Measurements from ENCODE around the gene FLYWCH2.
"Not testable (repeated sequence)": the region's sequence is repeated elsewhere in the genome, so short reads cannot be mapped to it uniquely, and the experiment has no call there.

FLYWCH2 gene

DNA sequence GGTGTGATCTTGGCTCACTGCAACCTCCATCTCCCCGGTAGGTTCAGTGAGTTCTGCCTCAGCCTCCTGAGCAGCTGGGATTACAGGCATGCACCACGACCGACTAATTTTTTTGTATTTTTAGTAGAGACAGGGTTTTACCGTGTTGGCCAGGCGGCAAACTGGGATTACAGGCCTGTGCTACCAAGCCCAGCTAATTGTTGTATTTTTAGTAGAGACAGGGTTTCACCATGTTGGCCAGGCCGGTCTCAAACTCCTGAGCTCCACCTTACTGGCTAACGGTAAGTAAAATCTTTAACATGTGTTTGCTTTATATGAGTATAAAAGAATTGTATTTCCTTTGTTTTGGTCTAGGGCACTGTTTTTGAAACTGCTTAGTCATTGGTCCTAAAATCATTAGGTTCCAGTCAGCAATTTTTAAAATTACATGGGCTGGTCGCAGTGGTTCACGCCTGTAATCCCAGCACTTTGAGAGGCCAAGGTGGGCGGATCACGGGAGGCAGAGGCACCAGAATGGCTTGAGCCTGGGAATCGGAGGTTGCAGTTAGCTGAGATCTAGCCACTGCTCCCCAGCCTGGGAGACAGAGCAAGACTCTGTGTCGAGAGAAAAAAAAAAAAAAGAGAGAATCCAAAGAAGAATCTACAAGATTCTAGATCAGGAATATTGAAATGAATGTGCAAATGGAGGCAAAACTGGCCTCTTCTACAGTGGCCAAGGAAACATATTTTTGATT lies 32.3 kb downstream of the FLYWCH2 start:
- peak; percentile 35 for DNase-seq

DNA sequence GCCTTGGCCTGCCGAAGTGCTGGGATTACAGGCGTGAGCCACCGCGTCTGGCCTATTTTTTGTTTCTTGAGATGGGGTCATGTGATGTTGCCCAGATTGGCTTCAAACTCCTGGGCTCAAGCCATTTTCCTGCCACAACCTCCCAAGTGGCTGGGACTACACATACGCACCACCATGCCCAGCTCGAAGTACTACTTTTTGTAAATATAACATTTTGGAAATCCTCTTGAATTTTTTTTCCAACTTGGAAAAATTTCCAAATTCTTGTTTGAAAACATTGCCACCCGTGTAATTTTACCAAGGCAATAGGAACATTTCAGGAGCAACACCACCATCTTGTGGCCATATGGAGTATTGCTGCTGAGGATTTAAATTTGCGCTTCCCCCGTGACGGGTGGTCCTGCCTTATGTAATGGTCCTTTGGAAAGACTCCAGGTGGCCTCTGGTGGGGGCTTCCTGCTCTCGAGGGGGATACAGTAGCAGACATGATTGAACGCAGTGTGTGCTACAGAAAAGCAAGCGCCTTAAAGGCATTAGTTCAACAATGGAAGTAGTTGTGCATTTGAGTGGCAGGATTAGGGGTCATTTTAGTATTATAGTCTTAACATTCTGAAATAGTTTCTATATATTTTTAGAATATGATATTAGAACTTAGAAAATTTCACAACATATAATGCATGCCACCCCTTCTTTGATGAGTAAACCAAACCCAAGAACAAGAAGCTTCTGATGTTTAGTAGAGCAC lies 36.7 kb downstream of the FLYWCH2 start:
- peak; percentile 63 for DNase-seq

DNA sequence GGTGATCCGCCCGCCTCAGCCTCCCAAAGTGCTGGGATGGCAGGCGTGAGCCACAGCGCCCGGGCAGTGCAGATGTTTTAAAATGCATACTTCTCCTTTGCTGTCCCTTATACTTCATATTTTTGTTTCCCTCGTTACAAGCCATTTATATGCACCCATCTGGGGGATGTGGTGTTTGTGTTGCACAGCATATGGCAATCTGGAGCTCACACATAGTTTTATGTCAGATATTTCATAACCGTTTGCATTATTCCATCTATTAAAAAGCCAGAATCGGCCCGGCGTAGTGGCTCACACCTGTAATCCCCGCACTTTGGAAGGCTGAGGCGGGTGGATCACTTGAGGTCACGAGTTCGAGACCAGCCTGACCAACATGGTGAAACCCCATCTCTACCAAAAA lies 40.5 kb downstream of the FLYWCH2 start:
- no peak for DNase-seq

DNA sequence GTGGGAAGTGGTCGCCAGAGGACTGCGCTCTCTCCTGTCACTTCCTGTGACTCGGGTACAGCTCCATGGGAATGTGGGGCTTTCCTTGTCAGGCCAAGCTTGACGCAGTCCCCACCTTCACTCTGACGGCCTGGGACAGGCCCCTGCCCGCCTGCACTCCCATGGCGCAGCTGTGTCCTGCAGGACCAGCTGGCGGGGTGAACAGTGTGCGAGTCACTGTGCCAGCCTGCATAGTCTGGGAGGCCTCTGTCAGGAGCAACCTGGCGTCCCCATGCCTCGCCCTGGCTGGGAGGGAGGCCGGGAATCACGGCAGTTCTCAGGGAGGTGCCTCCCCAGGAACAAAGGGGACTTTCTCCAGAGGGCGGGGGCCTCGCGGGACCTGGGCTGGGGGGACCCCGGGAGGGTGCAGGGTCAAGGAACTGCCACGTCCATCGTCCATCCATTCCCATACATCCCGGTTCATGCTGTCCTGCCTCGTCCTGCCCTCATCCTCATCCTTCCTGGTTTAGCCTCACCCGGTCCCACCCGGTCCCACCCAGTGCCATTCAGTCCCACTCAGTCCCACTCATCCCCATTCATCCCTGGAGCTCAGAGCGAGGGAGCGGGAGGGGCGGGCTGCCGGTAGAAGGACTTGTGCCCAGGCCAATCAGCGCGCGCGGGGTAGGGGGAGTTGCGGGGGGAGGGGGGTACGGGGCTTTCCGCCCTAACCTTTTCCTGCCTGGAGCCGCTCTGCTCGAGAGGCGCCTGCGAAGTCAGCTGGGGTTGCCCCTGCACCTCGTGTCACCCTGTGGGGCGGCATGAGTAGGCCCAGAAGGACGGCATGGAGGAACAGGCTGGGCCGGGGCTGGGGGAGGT lies 42.1 kb downstream of the FLYWCH2 start:
- DNase-seq = no peak

DNA sequence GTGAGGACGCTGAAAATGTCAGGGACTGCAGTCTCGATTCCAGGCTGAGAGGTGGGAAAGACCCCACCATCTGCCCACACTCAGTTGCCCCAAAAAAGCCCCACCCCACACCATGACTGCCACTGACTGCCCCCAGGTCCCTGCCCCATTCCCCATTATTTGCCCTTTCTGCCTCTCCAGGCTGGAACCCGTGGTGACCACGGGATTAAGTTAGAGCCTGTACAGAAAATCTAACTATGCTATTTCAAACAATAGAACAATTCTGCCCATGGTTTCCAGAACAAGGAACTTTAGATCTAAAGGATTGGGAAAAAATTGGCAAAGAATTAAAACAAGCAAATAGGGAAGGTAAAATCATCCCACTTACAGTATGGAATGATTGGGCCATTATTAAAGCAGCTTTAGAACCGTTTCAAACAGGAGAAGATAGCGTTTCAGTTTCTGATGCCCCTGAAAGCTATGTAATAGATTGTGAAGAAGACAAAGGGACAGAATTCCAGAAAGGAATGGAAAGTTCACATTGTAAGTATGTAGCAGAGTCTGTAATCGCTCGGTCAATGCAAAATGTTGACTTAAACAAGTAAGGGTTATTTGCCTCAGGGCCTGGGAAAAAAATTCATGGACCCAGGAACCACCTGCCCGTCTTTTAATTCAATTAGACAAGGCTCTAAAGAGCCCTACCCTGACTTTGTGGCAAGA lies 43.1 kb downstream of the FLYWCH2 start:
- DNase-seq = peak; percentile 62

DNA sequence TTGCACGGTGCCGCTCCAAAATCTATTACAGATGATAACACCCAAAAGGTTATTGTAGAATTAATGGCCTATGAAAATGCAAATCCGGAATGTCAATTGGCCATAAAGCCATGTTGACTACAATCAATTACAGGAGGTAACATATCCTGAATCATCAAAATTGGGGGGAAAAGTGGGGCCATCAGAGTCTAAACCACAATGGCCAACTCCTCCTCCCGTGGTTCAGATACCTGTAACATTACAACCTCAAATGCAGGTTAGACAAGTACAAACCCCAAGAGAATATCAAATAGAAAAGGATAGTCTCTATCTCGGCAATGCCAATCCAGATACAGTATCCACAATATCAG lies 43.6 kb downstream of the FLYWCH2 start:
- peak; percentile 49 for DNase-seq

DNA sequence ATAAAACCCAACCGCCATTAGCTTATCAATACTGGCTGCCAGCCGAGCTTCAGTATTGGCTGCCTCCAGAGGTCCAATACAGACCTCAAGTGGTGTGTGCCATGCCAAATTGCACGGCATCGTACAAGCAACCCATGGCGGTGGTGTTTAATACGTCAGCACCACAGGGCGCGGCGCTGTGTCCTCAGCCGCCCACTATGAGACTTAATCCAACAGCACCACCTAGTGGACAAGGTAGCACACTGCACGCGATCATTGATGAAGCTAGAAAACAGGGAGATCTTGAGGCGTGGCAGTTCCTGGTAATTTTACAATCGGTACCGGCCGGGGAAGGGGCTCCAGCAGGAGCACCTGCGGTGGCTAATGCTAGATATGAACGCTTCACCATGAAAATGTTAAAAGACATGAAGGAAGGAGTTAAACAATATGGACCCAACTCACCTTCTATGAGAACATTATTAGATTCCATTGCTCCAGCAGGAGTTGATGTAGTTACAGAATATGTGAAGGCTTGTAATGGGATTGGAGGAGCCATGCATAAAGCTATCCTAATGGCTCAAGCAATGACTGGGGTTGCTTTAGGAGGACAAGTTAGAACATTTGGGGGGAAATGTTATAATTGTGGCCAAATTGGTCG lies 44.1 kb downstream of the FLYWCH2 start:
- DNase-seq = peak; percentile 94

DNA sequence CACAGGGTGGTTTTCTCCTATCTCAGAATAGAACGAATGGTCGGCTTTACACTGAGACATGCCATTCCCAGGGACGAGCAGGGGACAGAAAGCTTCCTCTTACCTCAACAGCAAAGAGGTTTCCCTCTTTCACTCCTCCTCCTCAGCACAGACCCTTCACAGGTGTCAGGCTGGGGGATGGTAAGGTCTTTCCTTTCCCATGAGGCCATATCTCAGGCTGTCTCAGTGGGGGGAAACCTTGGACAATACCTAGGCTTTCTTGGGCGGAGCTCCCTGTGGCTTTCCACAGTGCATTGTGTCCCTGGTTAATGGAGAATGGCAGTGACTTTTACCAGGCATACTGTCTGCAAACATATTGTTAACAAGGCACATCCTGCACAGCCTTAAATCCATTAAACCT lies 45.1 kb downstream of the FLYWCH2 start:
- DNase-seq = peak; percentile 37

DNA sequence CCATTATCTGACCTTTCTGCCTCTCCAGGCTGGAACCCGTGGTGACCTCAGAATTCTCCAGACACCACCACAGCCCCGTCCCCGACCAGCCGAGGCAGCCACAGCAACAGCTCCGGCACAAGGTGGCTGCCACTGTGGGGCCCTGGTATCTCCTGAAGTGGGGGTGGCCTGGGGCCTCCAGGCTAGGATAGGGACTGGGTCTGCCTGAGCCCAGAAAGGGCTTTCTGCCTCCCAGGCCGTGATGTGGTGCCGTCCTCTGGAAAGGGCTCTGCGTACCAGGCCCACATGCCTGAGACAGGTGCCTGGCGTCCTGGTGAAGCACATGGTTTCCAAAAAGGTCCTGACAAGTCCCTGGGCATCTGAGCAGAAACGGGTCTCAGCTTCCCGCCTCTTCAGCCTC lies 45.8 kb downstream of the FLYWCH2 start:
- no peak for DNase-seq

DNA sequence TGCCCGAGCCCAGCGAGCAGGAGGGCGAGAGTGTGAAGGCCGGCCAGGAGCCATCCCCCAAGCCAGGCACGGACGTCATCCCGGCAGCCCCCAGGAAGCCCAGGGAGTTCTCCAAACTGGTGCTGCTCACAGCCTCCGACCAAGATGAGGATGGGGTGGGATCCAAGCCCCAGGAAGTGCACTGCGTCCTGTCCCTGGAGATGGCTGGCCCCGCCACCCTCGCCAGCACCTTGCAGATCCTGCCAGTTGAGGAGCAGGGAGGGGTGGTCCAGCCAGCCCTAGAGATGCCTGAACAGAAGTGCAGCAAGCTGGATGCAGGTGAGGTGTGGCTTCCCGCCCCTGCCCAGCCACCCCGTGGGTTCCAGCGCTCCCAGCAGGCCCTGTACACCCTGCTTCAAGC lies 46.7 kb downstream of the FLYWCH2 start:
- no peak for DNase-seq

DNA sequence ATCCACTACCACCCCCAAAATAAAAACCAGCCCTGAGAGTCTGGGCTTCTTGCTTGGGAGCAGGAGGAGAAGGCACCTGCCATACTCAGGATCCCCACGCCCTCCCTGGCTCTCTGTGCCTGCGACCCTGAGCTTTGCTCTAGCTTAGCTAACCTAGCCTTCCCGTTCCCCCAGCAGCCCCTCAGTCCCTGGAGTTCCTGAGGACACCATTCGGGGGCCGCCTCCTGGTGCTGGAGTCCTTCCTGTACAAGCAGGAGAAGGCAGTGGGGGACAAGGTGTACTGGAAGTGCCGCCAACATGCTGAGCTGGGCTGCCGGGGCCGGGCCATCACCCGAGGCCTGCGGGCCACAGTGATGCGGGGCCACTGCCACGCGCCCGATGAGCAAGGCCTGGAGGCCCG lies 47.2 kb downstream of the FLYWCH2 start:
- no peak for DNase-seq

DNA sequence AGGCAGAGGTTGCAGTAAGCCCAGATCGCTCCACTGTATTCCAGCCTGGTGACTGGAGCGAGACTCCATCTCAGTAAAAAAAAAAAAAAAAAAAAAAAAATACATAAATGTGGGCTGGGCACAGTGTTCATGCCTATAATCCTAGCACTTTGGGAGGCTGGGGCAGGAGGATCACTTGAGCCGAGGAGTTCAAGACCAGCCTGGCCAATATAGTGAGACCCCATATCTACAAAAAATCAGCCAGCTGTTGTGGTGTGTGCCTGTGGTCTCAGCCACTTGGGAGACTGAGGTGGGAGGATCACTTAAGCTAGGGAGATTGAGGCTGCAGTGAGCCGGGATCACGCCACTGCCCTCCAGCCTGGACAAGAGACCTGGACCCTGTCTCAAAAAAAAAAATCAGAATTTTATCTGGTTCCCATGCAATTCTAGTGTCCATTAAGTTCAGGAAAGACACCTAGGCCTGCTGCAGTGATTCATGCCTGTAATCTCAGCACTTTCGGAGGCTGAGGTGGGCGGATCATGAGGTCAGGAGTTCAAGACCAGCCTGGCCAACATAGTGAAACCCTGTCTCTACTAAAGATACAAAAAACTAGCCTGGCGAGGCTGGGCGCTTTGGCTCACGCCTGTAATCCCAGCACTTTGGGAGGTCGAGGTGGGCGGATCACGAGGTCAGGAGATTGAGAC lies 48.4 kb downstream of the FLYWCH2 start:
- DNase-seq = not testable (repeated sequence)

DNA sequence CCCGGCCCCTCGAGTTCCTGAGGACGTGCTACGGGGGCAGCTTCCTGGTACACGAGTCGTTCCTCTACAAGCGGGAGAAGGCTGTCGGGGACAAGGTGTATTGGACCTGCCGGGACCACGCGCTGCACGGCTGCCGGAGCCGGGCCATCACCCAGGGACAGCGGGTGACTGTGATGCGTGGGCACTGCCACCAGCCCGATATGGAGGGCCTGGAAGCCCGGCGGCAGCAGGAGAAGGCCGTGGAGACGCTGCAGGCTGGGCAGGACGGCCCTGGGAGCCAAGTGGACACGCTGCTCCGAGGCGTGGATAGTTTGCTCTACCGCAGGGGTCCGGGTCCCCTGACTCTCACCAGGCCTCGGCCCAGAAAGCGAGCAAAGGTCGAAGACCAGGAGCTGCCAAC lies 50.1 kb downstream of the FLYWCH2 start:
- no peak for DNase-seq

DNA sequence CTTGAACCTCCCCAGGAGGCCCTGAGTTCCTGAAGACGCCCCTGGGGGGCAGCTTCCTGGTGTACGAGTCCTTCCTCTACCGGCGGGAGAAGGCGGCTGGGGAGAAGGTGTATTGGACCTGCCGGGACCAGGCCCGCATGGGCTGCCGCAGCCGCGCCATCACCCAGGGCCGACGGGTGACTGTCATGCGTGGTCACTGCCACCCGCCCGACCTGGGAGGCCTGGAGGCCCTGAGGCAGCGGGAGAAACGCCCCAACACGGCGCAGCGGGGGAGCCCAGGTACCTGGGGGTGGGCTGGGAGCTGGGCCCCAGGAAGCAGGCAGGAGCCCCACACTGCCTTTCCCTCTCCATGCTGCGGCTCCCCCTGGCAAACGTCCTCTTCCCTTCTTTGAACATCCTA lies 50.7 kb downstream of the FLYWCH2 start:
- no peak for DNase-seq

DNA sequence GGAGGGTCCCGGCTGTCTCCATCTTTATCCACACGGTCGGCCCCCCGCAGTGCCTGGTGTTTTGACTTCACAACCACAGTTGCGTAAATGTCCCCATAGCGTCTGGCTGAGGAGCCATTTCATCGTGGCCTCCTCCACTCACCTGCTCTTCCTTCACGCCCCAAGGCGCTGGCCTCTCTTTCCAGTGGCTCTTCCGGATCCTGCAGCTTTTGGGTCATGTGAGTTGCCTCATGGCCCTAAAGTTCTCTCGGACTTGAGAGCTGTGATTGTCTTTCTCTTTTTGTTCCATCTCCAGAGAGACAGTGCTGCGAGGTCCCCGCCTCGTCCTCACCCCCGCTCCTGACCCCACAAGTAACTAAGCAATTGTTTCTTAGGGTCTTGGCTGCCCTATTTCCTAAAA lies 51.4 kb downstream of the FLYWCH2 start:
- no peak for DNase-seq

DNA sequence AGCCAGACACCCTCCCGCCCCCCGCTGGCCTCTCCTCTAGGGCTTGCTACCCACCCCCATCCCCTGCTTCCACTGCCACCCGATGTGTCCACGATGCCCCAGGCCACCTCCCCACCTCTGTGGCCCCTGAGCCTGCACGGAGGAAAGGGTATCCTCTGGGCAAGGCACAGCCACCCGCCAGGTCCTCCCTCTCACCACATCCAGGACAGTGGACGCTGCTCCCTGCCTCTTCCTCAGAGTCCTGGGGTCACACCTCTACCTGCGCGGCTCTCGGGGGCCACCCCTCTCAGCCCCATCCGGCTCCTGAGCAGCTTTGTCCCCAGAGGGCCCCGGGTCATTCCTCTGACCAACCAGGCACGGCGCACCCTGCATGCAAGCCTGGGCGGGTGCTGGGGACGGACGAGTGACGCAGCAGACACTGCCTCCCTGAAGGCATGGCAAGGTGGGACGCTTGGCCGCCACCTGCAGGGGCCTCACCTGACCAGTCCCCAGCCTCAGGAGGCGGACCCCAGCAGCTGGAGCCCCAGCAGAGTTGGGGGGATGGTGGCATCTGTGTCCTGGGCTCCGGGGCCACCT lies 53.5 kb downstream of the FLYWCH2 start:
- DNase-seq = no peak

DNA sequence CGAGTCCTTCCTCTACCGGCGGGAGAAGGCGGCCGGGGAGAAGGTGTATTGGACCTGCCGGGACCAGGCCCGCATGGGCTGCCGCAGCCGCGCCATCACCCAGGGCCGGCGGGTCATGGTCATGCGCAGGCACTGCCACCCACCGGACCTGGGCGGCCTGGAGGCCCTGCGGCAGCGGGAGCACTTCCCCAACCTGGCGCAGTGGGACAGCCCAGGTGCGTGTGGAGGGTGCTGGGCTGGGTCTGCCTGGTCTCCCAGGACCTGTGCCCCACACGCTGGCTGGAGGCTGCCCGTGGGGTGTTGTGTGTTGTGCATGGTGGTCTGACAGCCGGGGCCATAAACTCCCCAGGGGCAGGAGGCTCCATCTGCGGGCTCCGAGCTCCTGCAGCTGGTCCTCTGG lies 54.2 kb downstream of the FLYWCH2 start:
- no peak for DNase-seq

DNA sequence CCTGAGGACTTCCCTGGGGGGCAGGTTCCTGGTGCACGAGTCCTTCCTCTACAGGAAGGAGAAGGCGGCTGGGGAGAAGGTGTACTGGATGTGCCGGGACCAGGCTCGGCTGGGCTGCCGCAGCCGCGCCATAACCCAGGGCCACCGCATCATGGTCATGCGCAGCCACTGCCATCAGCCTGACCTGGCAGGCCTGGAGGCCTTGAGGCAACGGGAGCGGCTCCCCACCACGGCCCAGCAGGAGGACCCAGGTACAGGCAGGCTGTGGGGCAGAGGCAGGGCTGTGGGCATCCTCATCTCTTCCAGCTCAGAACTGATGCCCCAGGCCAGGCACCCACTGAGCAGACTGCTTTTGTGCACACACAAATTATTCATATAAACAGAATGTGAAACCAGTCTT lies 55.2 kb downstream of the FLYWCH2 start:
- no peak for DNase-seq

DNA sequence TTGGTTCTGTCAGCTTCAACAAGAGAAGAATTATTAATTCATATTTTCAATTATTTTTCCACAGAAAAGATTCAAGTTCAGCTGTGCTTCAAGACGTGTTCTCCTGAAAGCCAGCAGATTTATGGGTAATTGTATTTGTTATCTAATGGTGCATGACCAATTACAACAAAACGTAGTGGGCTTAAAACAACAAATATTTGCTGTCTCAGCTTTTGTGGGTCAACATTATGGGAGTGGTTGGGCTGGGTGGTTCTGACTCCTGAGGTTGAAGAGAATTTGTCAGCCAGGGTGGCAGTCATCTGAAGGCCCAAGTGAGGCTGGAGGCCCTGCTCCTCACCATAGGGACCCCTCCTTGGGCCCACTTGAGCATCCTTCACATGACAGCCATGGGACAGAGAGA lies 57.0 kb downstream of the FLYWCH2 start:
- no peak for DNase-seq

DNA sequence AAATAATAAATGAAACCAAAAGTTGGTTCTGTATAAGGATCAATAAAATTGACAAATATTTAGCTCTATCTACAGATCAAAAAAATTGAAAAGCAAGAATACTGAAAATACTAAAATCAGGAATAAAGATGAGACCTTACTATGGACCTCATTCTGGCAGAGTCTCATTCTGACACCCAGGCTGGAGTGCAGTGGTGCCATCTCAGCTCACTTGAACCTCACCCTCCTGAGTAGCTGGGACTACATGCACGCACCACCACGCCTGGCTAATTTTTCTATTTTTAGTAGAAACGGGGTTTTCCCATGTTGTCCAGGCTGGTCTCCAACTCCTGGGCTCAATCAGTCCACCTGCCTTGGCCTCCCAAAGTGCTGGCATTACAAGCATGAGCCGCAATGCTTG lies 59.0 kb downstream of the FLYWCH2 start:
- no peak for DNase-seq

DNA sequence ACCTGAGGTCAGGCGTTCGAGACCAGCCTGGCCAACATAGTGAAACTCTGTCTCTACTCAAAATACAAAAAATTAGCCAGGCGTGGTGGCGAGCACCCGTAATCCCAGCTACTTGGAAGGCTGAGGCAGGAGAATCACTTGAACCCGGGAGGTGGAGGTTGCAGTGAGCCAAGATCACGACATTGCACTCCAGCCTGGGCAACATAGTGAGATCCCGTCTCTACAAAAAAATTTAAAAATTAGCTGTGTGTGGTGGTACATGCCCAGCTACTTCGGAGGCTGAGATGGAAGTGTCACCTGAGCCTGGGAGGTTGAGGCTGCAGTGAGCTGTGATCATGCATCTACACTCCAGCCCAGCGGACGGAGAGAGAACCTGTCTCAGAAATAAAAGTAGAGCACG lies 60.7 kb downstream of the FLYWCH2 start:
- not testable (repeated sequence) for DNase-seq

DNA sequence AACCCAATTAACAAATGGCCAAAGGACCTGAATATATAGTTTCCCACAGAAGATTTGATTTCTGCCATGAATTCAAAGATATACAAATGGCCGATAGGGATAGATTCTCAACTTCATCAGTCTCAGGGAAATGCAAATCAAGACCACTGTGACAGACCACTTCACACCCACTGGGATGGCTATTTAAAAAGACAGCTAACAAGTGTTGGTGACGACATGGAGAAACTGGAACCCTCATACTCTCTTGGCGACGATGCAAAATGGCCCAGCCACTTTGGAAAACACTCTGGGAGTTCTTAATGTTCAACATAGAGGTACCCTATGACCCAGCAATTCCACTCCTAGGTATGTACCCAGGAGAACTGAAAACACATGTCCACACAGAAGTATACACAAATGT lies 63.6 kb downstream of the FLYWCH2 start:
- no peak for DNase-seq

All from NCI-H69 (cell line).